IMR-90 (cell line): ENCODE results near the gene MID1. TPM values are rescaled to one million over a fixed set of nuclear protein-coding genes. Genes with fewer than 3 reads are reported as not detected.

Source experiments
- ATAC-seq: fragments of 200-7000 bp; cut with Tn5 transposase; 2 replicates; pipeline ENCODE4 v1.9.1; 2020; ENCODE audit warnings: low read depth, mild to moderate bottlenecking, moderate library complexity
- BruUV-seq: library from RNA; stranded (reverse); fragments of 400-500 nt; replicated peaks from 2 replicates; lab custom pipeline; 2021; lab: Mats Ljungman, UMichigan
- CTCF ChIA-PET: fragments of 300-600 bp; formaldehyde crosslinking; extraction: SDS; loops from one replicate; lab custom pipeline; 2021; ENCODE audit warnings: antibody characterized with exemption; lab: Yijun Ruan, JAX
- POLR2A ChIA-PET: fragments of 300-600 bp; sonication (Branson Sonifier 250); formaldehyde crosslinking; loops from one replicate; lab custom pipeline; 2022; ENCODE audit warnings: antibody characterized with exemption; ENCODE audit not compliant: unreplicated experiment; lab: Charles Lee
- DNase-seq: peaks from one replicate; pipeline ENCODE4 v3.0.0; 2013
- H2AFZ ChIP-seq: replicated peaks from 2 replicates; pipeline ENCODE3; 2013; ENCODE audit warnings: low read length, mild to moderate bottlenecking; ENCODE audit not compliant: poor library complexity
- H2AK5ac ChIP-seq: 2 replicates; pipeline ENCODE4 v1.6.1; 2013; ENCODE audit warnings: low read depth, low read length, inconsistent platforms
- H2AK9ac ChIP-seq: replicated peaks from 2 replicates; pipeline ENCODE3; 2013; ENCODE audit warnings: mild to moderate bottlenecking, low read depth, low read length, moderate library complexity; ENCODE audit not compliant: poor library complexity
- H2BK120ac ChIP-seq: 2 replicates; pipeline ENCODE4 v1.6.1; 2013; ENCODE audit warnings: low read depth, low read length, inconsistent platforms
- H2BK15ac ChIP-seq: 3 replicates; pipeline ENCODE4 v1.6.1; 2013; ENCODE audit warnings: low read depth, low read length, inconsistent platforms
- H2BK20ac ChIP-seq: 2 replicates; pipeline ENCODE4 v1.6.1; 2013; ENCODE audit warnings: low read depth, mild to moderate bottlenecking, inconsistent platforms, low read length, moderate library complexity
- H2BK5ac ChIP-seq: 2 replicates; pipeline ENCODE4 v1.6.1; 2013; ENCODE audit warnings: mild to moderate bottlenecking, low read depth, low read length, inconsistent platforms; ENCODE audit not compliant: poor library complexity, severe bottlenecking
- H3K14ac ChIP-seq: replicated peaks from 2 replicates; pipeline ENCODE4 v1.6.1; 2013; ENCODE audit warnings: low read depth, low read length, inconsistent platforms
- H3K18ac ChIP-seq: 2 replicates; pipeline ENCODE4 v1.6.1; 2013; ENCODE audit warnings: low read depth, low read length, control low read depth
- H3K23ac ChIP-seq: 2 replicates; pipeline ENCODE4 v1.6.1; 2013; ENCODE audit warnings: low read depth, low read length, inconsistent platforms
- H3K27ac ChIP-seq: 2 replicates; pipeline ENCODE4 v1.5.1; 2013; ENCODE audit warnings: mild to moderate bottlenecking, control low read depth, low read length; ENCODE audit not compliant: insufficient read depth
- H3K27me3 ChIP-seq: 2 replicates; pipeline ENCODE4 v1.6.1; 2013; ENCODE audit warnings: low read length; ENCODE audit not compliant: control insufficient read depth, insufficient read depth
- H3K36me3 ChIP-seq: 2 replicates; pipeline ENCODE4 v1.6.1; 2013; ENCODE audit warnings: low read length, mixed read lengths; ENCODE audit not compliant: control insufficient read depth, insufficient read depth
- H3K4ac ChIP-seq: 2 replicates; pipeline ENCODE4 v1.6.1; 2013; ENCODE audit warnings: low read depth, low read length, inconsistent platforms
- H3K4me1 ChIP-seq: 2 replicates; pipeline ENCODE4 v1.6.1; 2013; ENCODE audit warnings: low read length, mixed read lengths; ENCODE audit not compliant: control insufficient read depth, insufficient read depth
- H3K4me2 ChIP-seq: 2 replicates; pipeline ENCODE4 v1.6.1; 2013; ENCODE audit warnings: low read depth, mild to moderate bottlenecking, control low read depth, low read length, moderate library complexity
- H3K4me3 ChIP-seq: 2 replicates; pipeline ENCODE4 v1.5.1; 2013; ENCODE audit warnings: low read depth, mild to moderate bottlenecking, control low read depth, low read length, moderate library complexity; ENCODE audit not compliant: insufficient read depth
- H3K56ac ChIP-seq: 2 replicates; pipeline ENCODE4 v1.6.1; 2013; ENCODE audit warnings: low read length, inconsistent platforms; ENCODE audit not compliant: insufficient read depth; ENCODE audit errors: extremely low read depth
- H3K79me1 ChIP-seq, 2 experiments: 2 replicates each; pipeline ENCODE4 v1.6.1; 2013; ENCODE audit warnings: low read length in 2 of 2, inconsistent platforms in 1 of 2, low read depth in 1 of 2
- H3K9ac ChIP-seq: 2 replicates; pipeline ENCODE4 v1.6.1; 2013; ENCODE audit warnings: low read depth, low read length, control low read depth
- H3K9me1 ChIP-seq: 2 replicates; pipeline ENCODE4 v1.6.1; 2013; ENCODE audit warnings: low read length, inconsistent platforms; ENCODE audit not compliant: insufficient read depth
- H3K9me3 ChIP-seq: 2 replicates; pipeline ENCODE4 v1.6.1; 2013; ENCODE audit warnings: low read length; ENCODE audit not compliant: control insufficient read depth, insufficient read depth
- H4K20me1 ChIP-seq: 2 replicates; pipeline ENCODE4 v1.6.1; 2013; ENCODE audit warnings: low read length, inconsistent platforms; ENCODE audit not compliant: insufficient read depth
- H4K5ac ChIP-seq: 2 replicates; pipeline ENCODE4 v1.6.1; 2013; ENCODE audit warnings: mild to moderate bottlenecking, low read depth, low read length, control low read depth
- H4K8ac ChIP-seq, 2 experiments: 2 replicates each; pipeline ENCODE4 v1.6.1; 2013; ENCODE audit warnings: low read depth in 2 of 2, low read length in 2 of 2, control low read depth in 1 of 2, inconsistent platforms in 1 of 2
- H4K91ac ChIP-seq: 2 replicates; pipeline ENCODE4 v1.6.1; 2013; ENCODE audit warnings: low read depth, low read length, inconsistent platforms; ENCODE audit not compliant: insufficient read depth
- CHD1 ChIP-seq: IDR thresholded peaks from 2 replicates; pipeline ENCODE4 v1.6.1; 2012; ENCODE audit warnings: low read depth, low read length, improper control_type of control experiment
- FOS ChIP-seq: fragments of 150-350 bp; IDR thresholded peaks from 2 replicates; pipeline ENCODE4 v1.6.1; 2016; ENCODE audit warnings: low read depth, low read length
- MAFK ChIP-seq: IDR thresholded peaks from 2 replicates; pipeline ENCODE4 v1.6.1; 2012; ENCODE audit warnings: low read depth, low read length, improper control_type of control experiment
- MAZ ChIP-seq: IDR thresholded peaks from 2 replicates; pipeline ENCODE4 v1.6.1; 2012; ENCODE audit warnings: low read depth, mild to moderate bottlenecking, low read length, improper control_type of control experiment, moderate library complexity, borderline replicate concordance
- RAD21 ChIP-seq: IDR thresholded peaks from 2 replicates; pipeline ENCODE4 v1.6.1; 2012; ENCODE audit warnings: low read length, improper control_type of control experiment
- SMC3 ChIP-seq: fragments of 150-350 bp; IDR thresholded peaks from 2 replicates; pipeline ENCODE4 v1.6.1; 2016; ENCODE audit warnings: low read depth, mild to moderate bottlenecking, antibody characterized with exemption, low read length, moderate library complexity
- USF2 ChIP-seq: fragments of 150-350 bp; IDR thresholded peaks from 2 replicates; pipeline ENCODE4 v1.6.1; 2017; ENCODE audit warnings: mild to moderate bottlenecking, antibody characterized with exemption, low read length, low read depth
- WGBS, 2 experiments: methylation state at CpG; one replicate each; pipeline versions ENCODE4 v1.1.5 to v1.1.7; 2013; ENCODE audit warnings: missing lambda C conversion rate in 2 of 2; ENCODE audit not compliant: insufficient read length in 1 of 2; ENCODE audit errors: extremely low coverage in 2 of 2; 5-methylcytosine and 5-hydroxymethylcytosine counted together
- dilution Hi-C: fragments of 300-500 bp; cut with HindIII; formaldehyde crosslinking; loops from one replicate; pipeline ENCODE4 v1.14.3; 2018; ENCODE audit warnings: low sequenced_read_pairs; ENCODE audit not compliant: unreplicated experiment
- in situ Hi-C: fragments of 300-500 bp; cut with MboI; formaldehyde crosslinking; loops from 3 replicates; pipeline ENCODE4 v1.14.3; 2019; ENCODE audit warnings: low sequenced_read_pairs, inconsistent platforms, mixed read lengths
- intact Hi-C: fragments of 100-400 bp; cut with micrococcal nuclease; formaldehyde crosslinking; loops from 2 replicates; pipeline ENCODE4 v1.10.0; 2022
- polyA plus RNA-seq, 3 experiments: library from polyadenylated mRNA; depleted of rRNA; stranded (reverse); fragments of >200 nt; gene quantifications; 2 replicates each; pipeline ENCODE4 v1.2.3, GENCODE V29; 2012; ENCODE audit warnings: low replicate concordance in 1 of 3
- total RNA-seq: library from RNA; depleted of rRNA; stranded (reverse); fragments of >200 nt; gene quantifications from 2 replicates; pipeline ENCODE4 v1.2.3, GENCODE V29; 2012

Gene MID1
- total and polyA plus RNA-seq, 2 of the 4 experiments (the other 2 are of a cell fraction) = 37.2 to 106 TPM

GRCh38 chrX:10512741-10513140 lies 107.6 kb downstream of the MID1 start:
- intact Hi-C loops (no loop called here), dilution Hi-C loops (no loop called here), in situ Hi-C loops (no loop called here)
- ChIA-PET POLR2A (no interaction called here), CTCF (interaction anchor here (0.7 kb wide), 1 partner anchor 17 kb away, joined by 3 read pairs; no protein-coding TSS in a partner anchor)
- H4K91ac ChIP-seq = no peak overlapping the region
- peaks cover 4 to 5% of the 10 kb centered on the region in 2 experiments; a peak in 3 of 4 replicates for H3K79me1 ChIP-seq
- H4K5ac ChIP-seq = no peak overlapping the region
- H3K23ac ChIP-seq = no peak overlapping the region
- H3K18ac ChIP-seq = no peak overlapping the region
- no peak overlapping the region for H2BK5ac ChIP-seq
- no peak overlapping the region for H2AFZ ChIP-seq
- ATAC-seq (no peak), DNase-seq (no peak)
- no peak overlapping the region for H3K4me3 ChIP-seq
- H2AK5ac ChIP-seq = no peak overlapping the region
- no CpG with 5 or more reads among the region's 3 CpGs for WGBS, 2 experiments
- H3K4ac ChIP-seq = no peak overlapping the region
- H3K27me3 ChIP-seq = no peaks in the 10 kb centered on the region
- peaks cover 4% of the 10 kb centered on the region for H3K4me1 ChIP-seq
- no peaks in the 10 kb centered on the region for H4K20me1 ChIP-seq
- no peak overlapping the region for H3K27ac ChIP-seq
- no peak overlapping the region for H3K56ac ChIP-seq
- H3K9ac ChIP-seq = no peak overlapping the region
- TF ChIP-seq RAD21 (no peak), MAFK (no peak), SMC3 (no peak), USF2 (no peak), CHD1 (no peak), MAZ (no peak), FOS (no peak)
- H3K36me3 ChIP-seq = no peaks in the 10 kb centered on the region
- peaks cover 2% of the 10 kb centered on the region; the same call in 1 of the 2 replicates for H3K9me1 ChIP-seq
- no peak overlapping the region for H2AK9ac ChIP-seq
- no TSS peak for BruUV-seq
- H2BK120ac ChIP-seq = no peak overlapping the region
- H3K14ac ChIP-seq = no peak overlapping the region
- H4K8ac ChIP-seq = no peak overlapping the region
- H3K4me2 ChIP-seq = no peak overlapping the region
- H2BK15ac ChIP-seq = no peak overlapping the region
- no peaks in the 10 kb centered on the region for H3K9me3 ChIP-seq
- H2BK20ac ChIP-seq = no peak overlapping the region
